Measurements from ENCODE around the gene KIF26B.

DNA sequence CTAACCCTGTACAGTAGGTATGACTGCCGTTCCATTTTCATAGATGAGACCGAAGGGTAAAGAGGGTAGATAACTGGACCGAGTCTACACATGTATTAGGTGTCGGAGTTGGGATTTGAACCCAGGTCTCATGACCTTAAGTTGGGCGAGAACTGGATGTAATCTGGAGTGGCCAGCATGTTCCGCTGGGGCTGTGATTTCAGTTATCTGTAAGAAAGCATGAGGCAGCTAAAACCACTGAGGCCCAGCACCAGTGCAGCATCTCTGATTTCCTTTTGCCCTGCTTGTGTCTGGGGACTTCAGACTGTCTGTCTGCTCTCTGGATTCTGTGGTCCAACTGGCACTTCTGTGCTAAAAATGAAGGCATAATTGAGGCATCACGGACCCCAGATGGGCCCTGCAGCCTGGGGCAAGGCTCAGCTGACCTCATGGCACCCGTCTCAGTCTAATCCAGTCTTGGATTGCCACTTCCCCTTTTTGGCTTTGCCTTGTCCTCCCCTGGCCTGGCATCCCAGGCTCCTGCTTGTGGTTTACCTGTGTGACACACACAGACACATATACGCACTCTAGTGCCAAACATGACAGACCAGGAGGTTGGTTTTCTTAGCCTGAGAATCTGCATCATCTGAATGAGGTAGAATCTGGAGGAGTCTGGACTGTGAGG lies 180.2 kb downstream of the KIF26B start:
- TF ChIP-seq, protein P1, sequence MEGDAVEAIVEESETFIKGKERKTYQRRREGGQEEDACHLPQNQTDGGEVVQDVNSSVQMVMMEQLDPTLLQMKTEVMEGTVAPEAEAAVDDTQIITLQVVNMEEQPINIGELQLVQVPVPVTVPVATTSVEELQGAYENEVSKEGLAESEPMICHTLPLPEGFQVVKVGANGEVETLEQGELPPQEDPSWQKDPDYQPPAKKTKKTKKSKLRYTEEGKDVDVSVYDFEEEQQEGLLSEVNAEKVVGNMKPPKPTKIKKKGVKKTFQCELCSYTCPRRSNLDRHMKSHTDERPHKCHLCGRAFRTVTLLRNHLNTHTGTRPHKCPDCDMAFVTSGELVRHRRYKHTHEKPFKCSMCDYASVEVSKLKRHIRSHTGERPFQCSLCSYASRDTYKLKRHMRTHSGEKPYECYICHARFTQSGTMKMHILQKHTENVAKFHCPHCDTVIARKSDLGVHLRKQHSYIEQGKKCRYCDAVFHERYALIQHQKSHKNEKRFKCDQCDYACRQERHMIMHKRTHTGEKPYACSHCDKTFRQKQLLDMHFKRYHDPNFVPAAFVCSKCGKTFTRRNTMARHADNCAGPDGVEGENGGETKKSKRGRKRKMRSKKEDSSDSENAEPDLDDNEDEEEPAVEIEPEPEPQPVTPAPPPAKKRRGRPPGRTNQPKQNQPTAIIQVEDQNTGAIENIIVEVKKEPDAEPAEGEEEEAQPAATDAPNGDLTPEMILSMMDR (IDR thresholded peaks at IDR 0.05; ENCODE audit: low read depth, low read length) = no peak
- TF ChIP-seq EZH2phosphoT487 (IDR thresholded peaks at IDR 0.05; ENCODE audit: low read depth) = no peak

Measured in OCI-LY3 (cell line).